Activated B cell treated with CpG ODN at 0.5 μM for 24 hours (primary cell): Measurements from ENCODE around the gene LGALS12. TPM values are rescaled to one million over a fixed set of nuclear protein-coding genes. Genes with fewer than 3 reads are reported as not detected.

ENCODE experiments used
- ATAC-seq: fragments of 200-7000 bp; cut with Tn5 transposase; one replicate; pipeline ENCODE4 v1.10.0; 2021; ENCODE audit warnings: low read depth, mild to moderate bottlenecking, moderate library complexity
- CTCF ChIA-PET: fragments of 350-600 bp; sonication (Branson Sonifier 250); formaldehyde crosslinking; loops from one replicate; lab custom pipeline; 2021; ENCODE audit warnings: antibody characterized with exemption; lab: Charles Lee
- POLR2A ChIA-PET: fragments of 350-600 bp; sonication (Branson Sonifier 250); formaldehyde crosslinking; loops from one replicate; lab custom pipeline; 2021; ENCODE audit warnings: antibody characterized with exemption; lab: Charles Lee
- DNase-seq: peaks from one replicate; pipeline ENCODE4 v3.0.0; 2022
- H3K27ac Mint-ChIP-seq: one replicate; pipeline ENCODE4 v1.8.0; 2020; ENCODE audit warnings: mixed read lengths
- H3K27me3 Mint-ChIP-seq: one replicate; pipeline ENCODE4 v1.8.0; 2021; ENCODE audit warnings: mixed read lengths
- H3K36me3 Mint-ChIP-seq: one replicate; pipeline ENCODE4 v1.8.0; 2021; ENCODE audit warnings: low read depth, mixed read lengths
- H3K4me1 Mint-ChIP-seq: one replicate; pipeline ENCODE4 v1.8.0; 2021; ENCODE audit warnings: mixed read lengths
- H3K4me3 Mint-ChIP-seq: one replicate; pipeline ENCODE4 v1.8.0; 2020; ENCODE audit warnings: mild to moderate bottlenecking, mixed read lengths
- H3K9me3 Mint-ChIP-seq: one replicate; pipeline ENCODE4 v1.8.0; 2020; ENCODE audit warnings: mixed read lengths
- CTCF ChIP-seq: fragments of 200-600 bp; IDR thresholded peaks from one replicate; pipeline ENCODE4 v1.8.0; 2022; ENCODE audit warnings: antibody characterized with exemption, mild to moderate bottlenecking
- intact Hi-C: fragments of 100-400 bp; cut with micrococcal nuclease; formaldehyde crosslinking; loops from one replicate; pipeline ENCODE4 v1.15.1; 2024
- total RNA-seq: library from RNA; stranded (reverse); gene quantifications from 2 replicates; pipeline ENCODE4 v1.2.3, GENCODE V29; 2022

The LGALS12 gene
- total RNA-seq, 1 donor from 2014 or later = not detected

DNA sequence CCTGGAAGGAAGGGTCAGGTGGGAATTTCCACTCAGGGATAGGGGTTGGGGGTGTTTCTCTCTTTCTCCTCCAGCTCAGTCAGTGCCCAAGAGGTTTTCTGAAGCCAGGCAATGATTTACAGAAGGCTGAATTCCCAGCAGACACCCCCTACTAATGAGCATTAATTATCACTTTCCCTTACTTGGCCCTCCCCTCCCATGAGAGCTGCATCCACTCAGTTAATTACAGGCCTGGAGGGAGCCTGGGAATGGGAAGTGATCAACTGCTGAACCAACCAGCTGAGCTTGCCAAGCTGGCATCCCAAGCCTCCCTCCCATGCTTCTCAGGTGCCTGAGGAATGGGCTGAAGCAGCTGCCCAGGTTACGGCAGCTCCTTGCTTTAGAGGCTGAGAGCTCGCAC lies 992 bp downstream of the LGALS12 start:
- Mint-ChIP-seq H3K9me3 (no peaks in the 10 kb centered on the region), H3K27me3 (peaks cover 30% of the 10 kb centered on the region), H3K4me1 (peaks cover 2% of the 10 kb centered on the region), H3K27ac (no peak overlapping the region), H3K36me3 (no peaks in the 10 kb centered on the region), H3K4me3 (no peak overlapping the region)
- DNase-seq (no peak), ATAC-seq (no peak)
- intact Hi-C loops = no loop called here
- POLR2A ChIA-PET = interaction anchor here (0.6 kb wide), 1 partner anchor 76 kb away, joined by 3 read pairs; no protein-coding TSS in a partner anchor
- no peak for TF ChIP-seq CTCF
- CTCF ChIA-PET = interaction anchor here (0.9 kb wide), 1 partner anchor 27 kb away, joined by 3 read pairs; no protein-coding TSS in a partner anchor

GRCh38 chr11:63507511-63507910 lies 1.6 kb downstream of the LGALS12 start:
- H3K4me3 Mint-ChIP-seq = no peak overlapping the region
- H3K4me1 Mint-ChIP-seq = peaks cover 2% of the 10 kb centered on the region
- DNase-seq = no peak
- ChIA-PET CTCF (interaction anchor here (0.9 kb wide), 2 partner anchors 27 to 29 kb away, joined by 3 read pairs; no protein-coding TSS in a partner anchor), POLR2A (no interaction called here)
- intact Hi-C loops = no loop called here
- H3K27ac Mint-ChIP-seq = no peak overlapping the region
- H3K9me3 Mint-ChIP-seq = no peaks in the 10 kb centered on the region
- H3K27me3 Mint-ChIP-seq = peaks cover 30% of the 10 kb centered on the region
- ATAC-seq = no peak
- TF ChIP-seq CTCF = no peak
- no peaks in the 10 kb centered on the region for H3K36me3 Mint-ChIP-seq

GRCh38 chr11:63508009-63508408 lies 2.1 kb downstream of the LGALS12 start:
- intact Hi-C loops = no loop called here
- POLR2A ChIA-PET = no interaction called here
- Mint-ChIP-seq H3K9me3 (no peaks in the 10 kb centered on the region), H3K36me3 (no peaks in the 10 kb centered on the region), H3K4me3 (no peak overlapping the region), H3K27me3 (peaks cover 30% of the 10 kb centered on the region), H3K27ac (no peak overlapping the region), H3K4me1 (peaks cover 2% of the 10 kb centered on the region)
- no peak for ATAC-seq
- TF ChIP-seq CTCF = no peak
- CTCF ChIA-PET = interaction anchor here (0.9 kb wide), 1 partner anchor 29 kb away, joined by 3 read pairs; no protein-coding TSS in a partner anchor
- no peak for DNase-seq

DNA sequence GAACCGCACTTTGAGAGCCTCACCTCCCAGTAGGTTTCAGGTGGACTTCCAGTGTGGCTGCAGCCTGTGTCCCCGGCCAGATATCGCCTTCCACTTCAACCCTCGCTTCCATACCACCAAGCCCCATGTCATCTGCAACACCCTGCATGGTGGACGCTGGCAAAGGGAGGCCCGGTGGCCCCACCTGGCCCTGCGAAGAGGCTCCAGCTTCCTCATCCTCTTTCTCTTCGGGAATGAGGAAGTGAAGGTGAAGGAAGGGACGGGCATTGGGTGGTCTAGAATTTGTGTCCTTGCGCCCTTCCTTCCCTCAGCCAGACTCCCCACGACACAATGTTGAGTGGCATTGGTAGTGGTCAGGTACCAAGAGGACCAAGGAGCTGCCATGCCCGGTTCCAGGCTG lies 2.9 kb downstream of the LGALS12 start:
- CTCF ChIA-PET = no interaction called here
- H3K27ac Mint-ChIP-seq = no peak overlapping the region
- no peak for TF ChIP-seq CTCF
- DNase-seq (no peak), ATAC-seq (no peak)
- intact Hi-C loops = no loop called here
- no peaks in the 10 kb centered on the region for H3K9me3 Mint-ChIP-seq
- H3K36me3 Mint-ChIP-seq = no peaks in the 10 kb centered on the region
- H3K4me3 Mint-ChIP-seq = no peak overlapping the region
- peaks cover 30% of the 10 kb centered on the region for H3K27me3 Mint-ChIP-seq
- H3K4me1 Mint-ChIP-seq = peaks cover 2% of the 10 kb centered on the region
- POLR2A ChIA-PET = no interaction called here

DNA sequence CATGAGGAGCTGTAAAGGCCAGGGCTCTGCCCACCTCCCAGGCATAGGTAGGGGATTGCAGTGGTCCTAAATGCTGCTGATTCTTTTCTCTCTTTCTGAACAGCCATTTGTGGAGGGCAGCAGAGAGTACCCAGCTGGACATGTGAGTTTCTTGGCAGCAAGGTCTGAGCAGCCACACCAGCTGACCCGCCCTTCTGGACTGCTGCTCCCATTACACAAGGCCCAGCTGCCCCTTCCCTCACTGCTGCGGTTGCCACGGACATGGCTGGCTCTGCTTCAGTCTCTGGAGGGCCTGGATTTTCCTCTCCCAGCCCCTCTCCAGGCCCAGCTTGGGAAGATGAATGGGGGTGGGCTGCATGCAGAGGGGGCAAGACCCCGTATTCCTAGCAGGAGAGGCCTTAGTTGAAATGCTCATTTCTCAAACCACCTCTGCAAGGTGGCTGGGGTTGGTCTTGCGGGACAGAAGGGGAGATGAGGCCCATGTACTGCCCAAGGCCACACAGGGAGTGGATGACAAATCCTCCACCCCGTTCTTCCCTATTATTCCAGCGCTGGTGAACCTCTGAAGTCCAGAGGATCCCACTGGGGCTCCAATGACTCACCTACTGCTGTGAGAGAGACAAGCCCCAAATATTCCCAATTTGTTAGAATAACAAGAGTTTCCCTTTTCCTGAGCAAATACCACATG lies 4.6 kb downstream of the LGALS12 start:
- H3K36me3 Mint-ChIP-seq = no peaks in the 10 kb centered on the region
- ChIA-PET POLR2A (no interaction called here), CTCF (interaction anchor here (1.0 kb wide), 1 partner anchor 9 kb away, joined by 3 read pairs; no protein-coding TSS in a partner anchor)
- TF ChIP-seq CTCF = no peak
- no peak for DNase-seq
- H3K27me3 Mint-ChIP-seq = peaks cover 24% of the 10 kb centered on the region
- intact Hi-C loops = no loop called here
- peaks cover 2% of the 10 kb centered on the region for H3K4me1 Mint-ChIP-seq
- no peak overlapping the region for H3K4me3 Mint-ChIP-seq
- H3K9me3 Mint-ChIP-seq = no peaks in the 10 kb centered on the region
- H3K27ac Mint-ChIP-seq = no peak overlapping the region
- ATAC-seq = no peak
